C4-2B (cell line): ENCODE results near the gene LRRC26.

Source experiments
- CTCF ChIP-seq: fragments of 450-650 bp; conservative IDR thresholded peaks from 2 replicates; pipeline ENCODE4 v1.5.1; 2017; ENCODE audit warnings: mild to moderate bottlenecking
- ZFX ChIP-seq: fragments of 450-650 bp; IDR thresholded peaks from 2 replicates; pipeline ENCODE4 v1.6.1; 2017

GRCh38 chr9:137159105-137160053 is 10.5 kb downstream of the LRRC26 start:
- no peak for TF ChIP-seq CTCF
- TF ChIP-seq ZFX = no peak
